DND-41 (cell line): ENCODE results near the gene LSS.

Experiments used
- ATAC-seq: fragments of 200-7000 bp; cut with Tn5 transposase; 3 replicates; pipeline ENCODE4 v1.9.1; 2021; ENCODE audit warnings: low read depth; ENCODE audit not compliant: insufficient read depth
- DNase-seq: peaks from one replicate; pipeline ENCODE4 v3.0.0-alpha.2; 2020
- H2AFZ ChIP-seq: 2 replicates; pipeline ENCODE4 v1.6.0; 2012; ENCODE audit warnings: low read depth, low read length
- H3K27ac ChIP-seq: 2 replicates; pipeline ENCODE4 v1.5.1; 2012; ENCODE audit warnings: low read length, inconsistent platforms
- H3K27me3 ChIP-seq: fragments of 200-600 bp; sonication (generic); 2 replicates; pipeline ENCODE4 v1.6.0; 2012; ENCODE audit warnings: low read length, mild to moderate bottlenecking, inconsistent platforms; ENCODE audit not compliant: insufficient read depth, poor library complexity
- H3K36me3 ChIP-seq: 2 replicates; pipeline ENCODE4 v1.5.1; 2012; ENCODE audit warnings: low read length, inconsistent platforms; ENCODE audit not compliant: insufficient read depth
- H3K4me1 ChIP-seq: 2 replicates; pipeline ENCODE4 v1.5.1; 2012; ENCODE audit warnings: mild to moderate bottlenecking, low read length; ENCODE audit not compliant: insufficient read depth
- H3K4me2 ChIP-seq: 2 replicates; pipeline ENCODE4 v1.6.0; 2012; ENCODE audit warnings: mild to moderate bottlenecking, moderate library complexity, low read length, inconsistent platforms; ENCODE audit not compliant: insufficient read depth
- H3K4me3 ChIP-seq, 2 experiments: fragments of 200-600 bp in 1 of 2; shearing (Covaris generic) in 1 of 2; 2 replicates each; pipeline ENCODE4 v1.5.1; 2012 to 2016; ENCODE audit warnings: inconsistent platforms in 2 of 2, low read length in 2 of 2, mild to moderate bottlenecking in 2 of 2, low read depth in 1 of 2, moderate library complexity in 1 of 2
- H3K79me2 ChIP-seq: 2 replicates; pipeline ENCODE4 v1.6.0; 2012; ENCODE audit warnings: low read length, inconsistent platforms; ENCODE audit not compliant: insufficient read depth
- H3K9ac ChIP-seq: 2 replicates; pipeline ENCODE4 v1.6.0; 2012; ENCODE audit warnings: low read depth, mild to moderate bottlenecking, inconsistent platforms, low read length, moderate library complexity
- H3K9me3 ChIP-seq: 2 replicates; pipeline ENCODE4 v1.5.1; 2012; ENCODE audit warnings: low read length, moderate library complexity, mild to moderate bottlenecking, inconsistent platforms; ENCODE audit not compliant: insufficient read depth, severe bottlenecking
- H4K20me1 ChIP-seq: 2 replicates; pipeline ENCODE4 v1.6.0; 2012; ENCODE audit warnings: low read length; ENCODE audit not compliant: insufficient read depth
- EZH2 ChIP-seq: IDR thresholded peaks from 3 replicates; pipeline ENCODE4 v1.6.1; 2012; ENCODE audit warnings: borderline replicate concordance, low read depth, mild to moderate bottlenecking, moderate library complexity, low read length, inconsistent platforms; ENCODE audit not compliant: severe bottlenecking
- TF ChIP-seq, protein P1 (sequence below): IDR thresholded peaks from 2 replicates; pipeline ENCODE4 v1.5.1; 2012; ENCODE audit warnings: borderline replicate concordance, low read length, moderate library complexity, mild to moderate bottlenecking; ENCODE audit not compliant: poor library complexity, severe bottlenecking; ENCODE audit errors: extremely low read depth

The LSS gene

DNA sequence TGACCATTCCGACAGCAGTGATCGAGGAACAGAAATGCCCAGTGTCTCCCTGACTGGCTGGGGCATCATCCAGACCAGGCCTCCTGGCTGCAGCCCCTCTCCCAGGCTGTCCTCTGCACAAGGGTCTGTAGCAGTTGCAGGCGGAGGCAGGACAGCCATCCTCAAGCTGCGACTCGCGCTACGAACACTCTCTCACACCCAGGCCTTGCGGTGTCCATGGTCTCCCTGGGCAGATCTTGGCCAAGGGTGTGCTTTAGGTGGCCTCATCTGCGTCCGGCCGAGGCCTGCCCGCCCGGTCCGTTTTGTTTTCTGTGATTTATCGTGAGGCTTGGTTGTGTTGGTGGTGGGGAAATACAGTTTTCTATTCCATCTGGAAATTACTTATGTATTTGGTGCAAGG lies 88.9 kb downstream of the LSS start:
- no peak for DNase-seq
- no peak overlapping the region for H3K9ac ChIP-seq
- TF ChIP-seq, protein P1, sequence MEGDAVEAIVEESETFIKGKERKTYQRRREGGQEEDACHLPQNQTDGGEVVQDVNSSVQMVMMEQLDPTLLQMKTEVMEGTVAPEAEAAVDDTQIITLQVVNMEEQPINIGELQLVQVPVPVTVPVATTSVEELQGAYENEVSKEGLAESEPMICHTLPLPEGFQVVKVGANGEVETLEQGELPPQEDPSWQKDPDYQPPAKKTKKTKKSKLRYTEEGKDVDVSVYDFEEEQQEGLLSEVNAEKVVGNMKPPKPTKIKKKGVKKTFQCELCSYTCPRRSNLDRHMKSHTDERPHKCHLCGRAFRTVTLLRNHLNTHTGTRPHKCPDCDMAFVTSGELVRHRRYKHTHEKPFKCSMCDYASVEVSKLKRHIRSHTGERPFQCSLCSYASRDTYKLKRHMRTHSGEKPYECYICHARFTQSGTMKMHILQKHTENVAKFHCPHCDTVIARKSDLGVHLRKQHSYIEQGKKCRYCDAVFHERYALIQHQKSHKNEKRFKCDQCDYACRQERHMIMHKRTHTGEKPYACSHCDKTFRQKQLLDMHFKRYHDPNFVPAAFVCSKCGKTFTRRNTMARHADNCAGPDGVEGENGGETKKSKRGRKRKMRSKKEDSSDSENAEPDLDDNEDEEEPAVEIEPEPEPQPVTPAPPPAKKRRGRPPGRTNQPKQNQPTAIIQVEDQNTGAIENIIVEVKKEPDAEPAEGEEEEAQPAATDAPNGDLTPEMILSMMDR = no peak
- TF ChIP-seq EZH2 = no peak
- H3K36me3 ChIP-seq = no peaks in the 10 kb centered on the region
- H2AFZ ChIP-seq = no peak overlapping the region
- H4K20me1 ChIP-seq = no peaks in the 10 kb centered on the region
- H3K9me3 ChIP-seq = no peaks in the 10 kb centered on the region
- H3K27ac ChIP-seq = no peak overlapping the region
- no peak for ATAC-seq
- no peak overlapping the region for H3K4me2 ChIP-seq
- H3K79me2 ChIP-seq = no peaks in the 10 kb centered on the region
- H3K4me3 ChIP-seq = no peak overlapping the region
- no peaks in the 10 kb centered on the region for H3K27me3 ChIP-seq
- peaks cover 7% of the 10 kb centered on the region; the same call in 1 of the 2 replicates for H3K4me1 ChIP-seq

DNA sequence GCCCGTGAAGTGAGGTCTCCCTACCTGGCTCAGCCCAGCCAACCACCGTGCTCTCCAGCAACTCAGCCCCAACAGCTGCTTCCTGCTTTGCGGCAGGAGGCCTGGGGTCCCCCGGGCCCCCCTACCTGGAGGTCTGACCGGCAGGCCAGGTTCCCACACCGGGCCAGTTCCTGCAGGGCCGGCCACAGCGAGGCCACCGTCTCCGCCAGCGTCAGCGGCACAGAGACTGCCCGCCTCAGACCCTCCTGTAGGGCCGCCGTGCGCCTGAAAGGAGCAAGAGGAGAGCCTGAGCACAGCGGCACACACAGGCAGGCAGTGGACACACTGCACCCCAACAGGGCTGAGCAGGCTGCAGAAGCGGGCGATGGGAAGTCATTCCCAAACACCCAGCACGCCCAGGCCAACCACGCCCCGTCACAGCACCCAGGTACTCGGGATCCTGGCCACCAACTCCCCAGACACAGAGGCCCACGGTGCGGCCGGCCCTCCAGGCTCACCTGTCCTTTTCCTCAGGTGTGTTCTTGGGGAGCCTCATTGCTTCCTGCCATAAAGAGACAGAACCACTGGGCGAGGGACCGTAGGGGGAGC lies 90.1 kb downstream of the LSS start:
- Histone ChIP-seq H3K4me2 (no peak overlapping the region), H3K9ac (no peak overlapping the region), H3K27me3 (no peaks in the 10 kb centered on the region), H3K4me1 (0 out of 2 replicates have a peak, but pooled peaks cover 1% of the 10 kb centered on the region), H3K36me3 (no peaks in the 10 kb centered on the region), H3K4me3 (no peak overlapping the region), H3K9me3 (no peaks in the 10 kb centered on the region), H3K79me2 (no peaks in the 10 kb centered on the region), H3K27ac (no peak overlapping the region), H4K20me1 (no peaks in the 10 kb centered on the region; the same call in 1 of the 2 replicates), H2AFZ (no peak overlapping the region)
- no peak for TF ChIP-seq EZH2
- TF ChIP-seq, protein P1 = no peak
- ATAC-seq (no peak), DNase-seq (no peak)
